NCI-H82 (cell line): ENCODE data around the gene GTF3C1.
"Not testable (repeated sequence)": the region's sequence is repeated elsewhere in the genome, so short reads cannot be mapped to it uniquely, and the experiment has no call there.

Experiments used
- DNase-seq: peaks from one replicate; lab custom pipeline; 2025; lab: John Stamatoyannopoulos, UW

GTF3C1 gene

DNA sequence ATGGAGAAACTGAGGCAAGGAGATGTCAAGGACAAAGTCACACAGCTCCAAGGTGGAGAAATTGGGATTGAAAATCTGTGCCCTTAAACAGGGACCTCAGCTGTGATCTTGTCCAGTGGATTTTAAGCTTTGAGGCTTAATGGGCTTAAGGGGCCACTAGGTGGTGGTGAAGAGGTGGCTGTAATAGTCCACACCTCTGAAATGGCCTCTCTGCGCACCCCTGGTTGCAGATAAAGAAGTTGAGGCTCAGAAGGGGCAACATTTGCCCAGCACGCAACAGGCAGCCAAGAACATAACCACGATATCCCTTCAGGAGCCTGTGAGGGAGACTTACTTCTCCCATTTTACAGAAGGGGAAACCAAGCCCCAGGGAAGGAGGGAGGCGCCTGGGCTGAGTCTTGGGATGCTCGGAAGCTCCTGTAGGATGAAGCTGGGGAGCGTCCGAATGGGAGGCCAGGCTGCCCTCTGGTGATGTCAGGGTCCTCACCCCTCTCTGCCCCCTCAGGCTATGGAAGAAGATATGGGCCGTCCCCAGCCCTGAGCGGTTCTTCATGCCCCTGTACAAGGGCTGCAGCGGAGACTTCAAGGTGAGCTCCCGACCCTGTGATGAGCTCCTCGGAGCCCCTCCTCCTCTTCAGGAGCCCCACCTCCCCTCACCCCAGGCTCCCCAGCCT lies 104.1 kb downstream of the GTF3C1 start:
- no peak for DNase-seq

DNA sequence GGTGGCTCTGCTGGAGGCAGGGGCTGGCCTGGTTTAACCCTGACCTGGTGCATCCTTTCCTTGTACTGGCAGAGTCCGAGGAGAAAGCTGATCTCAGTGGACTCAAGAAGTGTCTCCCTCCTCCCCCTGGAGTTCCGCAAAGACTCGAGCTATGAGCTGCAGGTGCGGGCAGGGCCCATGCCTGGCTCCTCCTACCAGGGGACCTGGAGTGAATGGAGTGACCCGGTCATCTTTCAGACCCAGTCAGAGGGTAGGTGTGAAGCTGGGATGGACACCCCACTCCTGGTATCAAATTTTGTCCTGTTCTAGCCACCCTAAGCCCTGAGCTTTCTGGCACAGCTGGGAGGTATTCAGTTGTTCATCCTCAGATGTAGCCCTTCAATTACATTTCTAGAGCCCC lies 105.2 kb downstream of the GTF3C1 start:
- DNase-seq = no peak

DNA sequence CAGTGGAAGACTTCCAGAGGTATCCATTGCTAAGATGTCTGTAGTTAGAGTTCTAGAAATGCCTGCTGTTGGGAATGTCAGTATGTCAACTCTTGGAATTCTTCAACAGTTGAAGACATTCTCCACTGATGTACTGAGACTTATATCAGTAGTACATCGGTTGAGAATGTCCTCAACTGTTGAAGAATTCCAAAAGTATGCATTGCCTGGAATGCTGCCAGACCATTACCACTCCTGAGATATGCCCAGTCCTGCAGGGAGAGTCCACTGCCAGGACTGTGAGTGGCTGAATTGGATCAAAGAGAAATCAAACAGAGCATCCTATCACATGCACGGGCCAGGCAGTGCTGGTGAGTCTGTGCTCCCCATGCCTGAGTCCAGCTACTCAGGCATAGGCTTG lies 105.7 kb downstream of the GTF3C1 start:
- DNase-seq = no peak

DNA sequence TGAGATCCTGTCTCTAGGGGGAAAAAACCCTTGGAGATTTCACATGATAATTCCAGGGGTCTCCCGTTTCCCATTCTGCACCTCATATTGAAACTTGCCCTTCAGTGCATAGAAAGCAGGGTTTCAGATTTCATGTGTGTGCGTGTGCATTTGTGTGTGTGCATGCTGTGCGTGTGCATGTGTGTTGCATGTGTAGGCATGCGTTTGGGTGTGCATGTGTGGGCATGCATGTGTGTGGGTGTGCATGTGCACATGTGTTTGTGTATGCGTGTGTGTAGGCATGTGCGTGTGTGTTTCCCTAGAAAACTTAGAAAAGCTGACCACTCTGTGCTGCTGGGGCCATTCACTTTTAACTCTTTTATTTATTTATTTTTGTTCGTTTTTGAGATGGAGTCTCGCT lies 107.7 kb downstream of the GTF3C1 start:
- no peak for DNase-seq

DNA sequence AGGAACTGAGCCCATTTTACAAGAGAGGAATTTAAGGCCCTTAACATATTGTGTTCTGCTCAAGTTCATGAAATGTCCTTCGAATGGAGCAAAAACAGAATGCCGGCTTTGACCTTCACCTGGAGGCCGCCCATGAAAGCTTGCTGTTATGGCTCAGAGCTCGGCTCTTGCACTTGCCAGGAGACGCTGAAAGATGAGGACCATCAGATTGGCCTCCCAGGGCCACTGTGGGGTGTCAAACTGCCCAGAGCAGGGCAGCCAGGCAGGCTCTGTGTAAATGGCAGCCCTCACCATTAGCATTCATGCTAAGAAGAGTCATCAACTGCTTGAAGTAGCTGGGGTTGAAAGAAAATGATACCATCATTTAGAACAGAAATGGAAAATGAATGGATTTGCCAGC lies 108.4 kb downstream of the GTF3C1 start:
- DNase-seq = no peak

DNA sequence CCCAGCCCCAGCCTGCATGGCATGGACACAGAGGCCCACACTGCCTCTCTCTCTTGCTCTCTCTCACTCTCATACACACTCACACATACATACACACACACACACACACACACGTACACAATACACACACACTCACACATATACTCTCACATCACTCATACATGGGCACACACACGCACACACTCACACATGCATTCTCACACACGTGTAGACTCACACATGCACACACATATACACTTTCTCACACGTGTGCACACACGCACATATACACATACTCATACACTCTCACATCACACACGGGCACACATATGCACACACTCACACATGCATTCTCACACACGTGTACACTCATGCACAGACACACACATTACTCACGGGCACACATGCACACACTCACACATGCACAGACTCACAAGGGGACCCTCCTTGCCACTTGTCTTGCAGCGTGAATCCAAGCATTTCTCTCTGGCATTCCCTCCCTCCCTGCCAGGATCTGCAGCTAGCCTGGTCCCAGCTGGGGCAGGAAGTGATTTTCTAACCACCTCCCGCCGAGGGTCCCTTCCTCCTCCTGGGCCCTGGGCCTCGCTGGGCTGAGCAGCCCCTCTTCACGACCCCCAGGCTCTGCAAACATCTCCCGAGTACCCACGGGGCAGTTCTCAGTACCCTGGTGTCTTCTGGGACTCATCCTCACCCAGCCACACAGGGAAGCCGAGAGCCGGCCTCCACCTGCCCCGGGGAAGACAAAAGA lies 110.3 kb downstream of the GTF3C1 start:
- no peak for DNase-seq

DNA sequence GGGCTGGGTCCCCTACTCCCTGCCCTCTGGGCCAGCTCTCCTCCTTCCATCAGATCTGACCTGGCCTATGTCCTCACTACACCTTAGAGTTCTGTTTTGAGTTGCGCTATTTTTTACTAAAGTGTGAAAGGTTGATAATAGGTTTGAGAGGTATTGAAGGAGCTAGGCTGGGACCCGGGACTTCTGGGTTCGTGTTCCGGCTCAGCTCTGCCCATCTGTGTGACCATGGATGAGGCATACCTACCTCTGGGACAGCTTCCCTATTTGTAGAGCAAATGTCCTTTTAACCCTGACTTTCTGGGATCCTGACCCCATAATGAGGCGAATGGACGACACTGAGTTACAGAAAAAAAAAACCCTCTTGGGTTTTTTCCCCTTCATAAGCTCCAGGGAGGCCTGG lies 111.8 kb downstream of the GTF3C1 start:
- no peak for DNase-seq

DNA sequence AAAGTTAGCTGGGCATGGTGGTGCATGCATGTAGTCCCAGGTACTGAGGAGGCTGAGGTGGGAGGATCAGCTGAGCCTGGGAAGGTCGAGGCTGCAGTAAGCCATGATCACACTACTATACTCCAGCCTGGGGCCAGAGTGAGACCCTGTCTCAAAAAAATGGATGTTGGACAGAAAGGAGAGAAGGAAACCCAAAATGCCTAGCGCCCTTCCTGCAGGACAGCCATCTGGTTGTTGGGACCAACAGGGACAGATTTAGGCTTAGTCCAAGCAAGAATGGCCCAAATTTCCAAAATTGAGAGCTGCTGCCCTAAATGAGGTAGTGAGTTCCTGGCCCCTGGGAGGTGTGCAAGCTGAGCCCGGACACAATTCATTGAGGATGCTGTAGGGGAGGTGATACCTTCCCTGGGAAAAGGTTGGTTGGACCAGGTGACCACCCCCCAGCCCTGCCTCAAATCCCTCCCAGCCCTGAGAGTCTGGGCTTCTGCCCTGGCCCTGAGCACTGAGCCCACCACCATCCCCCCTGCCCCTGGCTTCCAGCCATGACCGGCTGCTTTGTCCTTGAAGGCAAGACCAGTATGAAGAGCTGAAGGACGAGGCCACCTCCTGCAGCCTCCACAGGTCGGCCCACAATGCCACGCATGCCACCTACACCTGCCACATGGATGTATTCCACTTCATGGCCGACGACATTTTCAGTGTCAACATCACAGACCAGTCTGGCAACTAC lies 112.6 kb downstream of the GTF3C1 start:
- no peak for DNase-seq

DNA sequence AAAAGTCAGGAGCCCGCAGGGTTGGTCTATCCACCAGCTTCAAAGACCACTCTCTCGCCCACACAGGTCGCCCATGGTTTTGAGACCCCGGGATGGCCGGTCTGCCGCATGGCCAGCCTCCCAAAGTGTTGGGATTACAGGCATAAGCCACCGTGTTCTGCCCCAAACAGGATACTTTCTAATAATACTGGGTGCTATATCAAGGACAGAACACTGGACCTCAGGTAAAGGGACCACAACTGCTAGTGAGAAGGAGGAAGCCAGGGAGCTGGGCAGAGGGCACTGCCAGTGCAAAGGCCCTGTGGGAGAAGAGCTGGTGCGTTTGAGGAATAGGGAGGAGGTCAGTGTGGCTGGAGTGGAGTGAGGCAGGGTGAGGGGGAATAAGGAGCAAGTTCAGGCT lies 113.6 kb downstream of the GTF3C1 start:
- DNase-seq = no peak

DNA sequence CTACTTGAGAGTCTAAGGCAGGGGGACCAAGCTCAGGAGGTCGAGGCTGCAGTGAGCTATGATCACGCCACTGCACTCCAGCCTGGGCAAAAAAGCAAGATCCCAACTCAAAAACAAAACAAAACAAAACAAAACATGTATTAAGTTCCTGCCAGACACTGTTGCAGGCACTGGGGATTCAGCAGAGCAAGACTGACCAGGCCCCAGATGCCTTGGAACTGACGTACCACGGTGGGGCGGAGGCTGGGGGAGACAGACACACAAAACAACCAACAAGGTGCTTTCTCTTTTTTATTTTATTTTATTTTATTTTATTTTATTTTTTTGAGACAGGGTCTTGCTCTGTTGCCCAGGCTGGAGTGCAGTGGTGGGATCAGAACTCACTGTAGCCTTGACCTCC lies 114.6 kb downstream of the GTF3C1 start:
- DNase-seq = not testable (repeated sequence)

DNA sequence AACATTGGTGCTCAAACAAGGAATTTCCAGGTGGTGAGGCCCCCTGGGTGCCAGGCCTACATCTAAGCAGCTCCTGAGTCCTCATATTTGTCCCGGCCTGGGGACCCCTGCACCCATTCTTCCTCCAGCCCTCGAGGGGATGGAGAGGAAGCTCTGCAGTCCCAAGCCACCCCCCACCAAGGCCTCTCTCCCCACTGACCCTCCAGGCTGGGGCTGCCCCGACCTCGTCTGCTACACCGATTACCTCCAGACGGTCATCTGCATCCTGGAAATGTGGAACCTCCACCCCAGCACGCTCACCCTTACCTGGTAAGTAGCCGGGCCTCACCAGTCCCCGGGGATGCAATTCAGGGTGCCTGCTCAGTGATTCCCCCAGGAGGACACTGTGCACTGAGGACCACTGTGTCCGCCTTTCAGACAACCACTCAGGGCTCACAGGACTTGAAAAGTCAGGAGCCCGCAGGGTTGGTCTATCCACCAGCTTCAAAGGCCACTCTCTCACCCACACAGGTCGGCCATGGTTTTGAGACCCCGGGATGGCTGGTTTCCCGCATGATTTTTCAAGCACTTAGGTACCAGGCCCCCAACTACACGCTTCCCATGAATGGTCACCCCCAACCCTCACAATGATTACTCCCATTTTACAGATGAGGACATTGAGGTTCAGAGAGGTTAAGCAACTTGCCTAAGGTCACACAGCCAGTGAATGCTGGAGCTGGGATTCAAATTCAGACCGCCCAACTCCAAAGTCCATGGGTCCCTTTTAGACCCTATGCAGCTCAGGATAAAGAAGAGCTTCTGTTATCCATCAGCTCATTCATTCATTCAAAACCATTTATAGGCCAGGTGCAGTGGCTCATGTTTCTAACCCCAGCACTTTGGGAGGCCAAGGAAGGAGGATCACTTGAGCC lies 115.3 kb downstream of the GTF3C1 start:
- no peak for DNase-seq

DNA sequence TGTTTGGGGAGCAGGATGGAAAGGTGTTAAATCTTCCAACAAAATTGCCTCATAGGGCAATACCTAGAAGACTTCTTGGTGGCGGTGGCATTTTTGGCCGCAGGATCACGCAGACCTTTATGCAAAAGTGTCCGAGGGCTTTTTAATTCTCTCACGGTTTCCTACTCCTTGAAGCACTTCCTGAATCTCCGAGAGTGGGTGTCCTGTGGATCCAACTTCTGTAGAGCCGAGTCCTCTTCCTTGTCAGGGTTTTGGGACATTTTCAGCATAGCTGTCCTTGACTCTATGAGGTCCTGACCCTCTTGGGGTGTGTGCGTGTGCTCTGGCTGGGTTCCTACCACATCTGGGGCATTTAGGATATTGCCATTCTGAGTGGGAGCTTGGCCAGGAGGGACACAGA lies 116.1 kb downstream of the GTF3C1 start:
- DNase-seq = no peak

DNA sequence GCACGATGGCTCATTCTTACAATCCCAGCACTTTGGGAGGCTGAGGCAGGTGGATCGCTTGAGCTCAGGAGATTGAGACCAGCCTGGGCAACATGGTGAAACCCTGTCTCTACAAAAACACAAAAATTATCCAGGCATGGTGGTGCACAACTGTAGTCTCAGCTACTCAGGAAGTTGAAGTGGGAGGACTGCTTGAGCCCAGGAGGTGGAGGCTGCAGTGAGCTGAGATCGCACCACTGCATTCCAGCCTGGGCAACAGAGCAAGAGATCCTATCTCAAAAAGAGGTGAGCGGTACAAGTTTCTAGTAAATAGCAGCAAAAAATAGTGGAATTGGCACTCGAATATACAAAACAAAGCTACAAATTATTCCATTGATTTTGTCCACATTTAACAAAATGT lies 116.5 kb downstream of the GTF3C1 start:
- DNase-seq = not testable (repeated sequence)

DNA sequence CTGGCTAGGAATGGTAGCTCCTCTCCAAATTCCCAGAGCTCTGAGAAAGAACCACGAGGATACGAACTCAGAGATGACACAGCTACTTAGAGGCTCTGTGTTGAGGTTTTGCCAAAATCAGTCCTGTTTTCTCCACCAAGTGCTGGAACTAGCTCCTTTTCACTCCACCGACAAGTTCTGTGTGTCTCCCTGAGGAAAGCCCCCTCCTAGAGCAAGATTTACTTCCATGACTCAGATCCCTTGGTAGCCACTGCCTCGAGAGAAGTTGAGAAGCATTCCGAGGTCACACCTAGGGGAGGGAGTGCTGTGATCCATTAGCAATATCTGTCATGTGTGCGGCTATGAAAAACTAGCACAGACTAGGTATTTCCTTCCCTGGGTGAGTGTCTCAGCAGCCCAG lies 117.2 kb downstream of the GTF3C1 start:
- no peak for DNase-seq

DNA sequence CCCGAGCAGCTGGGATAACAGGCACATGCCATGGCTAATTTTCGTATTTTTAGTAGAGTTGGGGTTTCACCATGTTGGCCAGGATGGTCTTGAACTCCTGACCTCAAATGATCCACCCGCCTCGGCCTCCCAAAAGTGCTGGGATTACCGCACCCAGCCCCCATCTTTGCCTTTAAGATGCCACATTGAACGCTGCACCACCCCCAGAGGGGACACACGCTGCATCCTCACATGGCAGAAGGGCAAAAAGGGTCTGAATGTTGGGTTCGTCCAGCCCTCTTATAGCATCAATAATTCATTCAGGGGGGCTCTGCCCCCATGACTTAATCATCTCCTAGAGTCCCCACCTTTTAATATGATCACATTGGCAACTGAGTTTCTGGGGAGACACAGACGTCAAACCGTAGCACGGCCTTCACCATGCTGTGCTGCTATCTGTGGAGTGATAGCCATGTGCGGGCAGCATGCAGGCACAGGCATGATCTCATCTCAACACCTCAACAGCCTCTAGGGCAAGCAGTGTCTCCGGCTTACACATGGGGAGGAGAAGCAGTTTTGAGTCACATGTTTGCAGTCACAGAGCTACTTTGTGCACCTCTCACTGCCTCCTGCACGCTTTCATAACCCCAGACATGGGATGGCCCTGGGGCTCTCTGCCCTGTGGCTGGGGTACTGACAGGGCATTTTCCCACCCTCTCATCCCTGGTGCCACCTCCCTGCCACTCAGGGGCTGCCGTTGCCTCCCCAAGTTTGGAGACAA lies 117.8 kb downstream of the GTF3C1 start:
- DNase-seq = no peak

DNA sequence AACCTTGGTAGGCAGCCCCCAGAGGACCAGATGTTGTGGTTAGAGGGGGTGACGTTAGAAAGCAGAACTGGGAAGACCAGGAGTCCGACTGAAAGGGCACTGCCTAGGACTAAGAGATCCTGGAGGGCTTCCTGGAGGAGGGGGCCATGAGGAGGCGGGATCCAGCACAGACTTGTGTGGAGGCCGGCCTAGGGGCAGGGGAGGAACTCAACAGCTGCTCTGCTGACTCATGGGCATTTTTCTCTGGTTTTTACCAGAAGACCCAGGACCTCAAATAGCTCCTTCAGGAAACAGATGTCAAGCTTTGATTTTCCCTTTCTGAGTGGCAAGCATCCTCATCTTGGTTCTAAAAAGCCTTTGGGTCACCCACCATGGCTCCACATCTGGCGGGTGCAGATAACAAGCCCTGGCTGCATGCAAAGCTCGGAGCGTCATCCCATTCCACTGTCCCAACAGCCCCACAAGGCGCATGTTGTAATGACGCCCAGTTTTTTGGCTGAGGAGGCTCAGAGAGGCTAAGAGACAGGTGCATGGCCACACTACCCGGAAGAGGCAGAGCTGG lies 118.7 kb downstream of the GTF3C1 start:
- no peak for DNase-seq

DNA sequence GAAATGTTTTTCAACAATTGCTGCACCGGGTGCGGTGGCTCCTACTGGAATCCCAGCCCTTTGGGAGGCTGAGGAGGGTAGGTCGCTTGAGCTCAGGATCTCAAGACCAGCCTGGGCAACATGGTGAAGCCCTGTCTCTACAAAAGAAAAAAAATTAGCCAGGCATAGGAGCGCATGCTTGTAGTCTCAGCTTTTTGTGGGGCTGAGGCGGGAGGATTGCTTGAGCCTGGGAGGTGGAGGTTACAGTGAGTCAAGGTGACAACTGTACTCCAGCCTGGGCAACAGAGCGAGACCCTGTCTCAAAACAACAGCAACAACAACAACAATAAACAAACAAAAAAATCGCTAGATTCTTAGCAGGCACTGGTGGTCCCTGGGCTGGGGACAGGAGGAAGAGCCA lies 119.2 kb downstream of the GTF3C1 start:
- no peak for DNase-seq

DNA sequence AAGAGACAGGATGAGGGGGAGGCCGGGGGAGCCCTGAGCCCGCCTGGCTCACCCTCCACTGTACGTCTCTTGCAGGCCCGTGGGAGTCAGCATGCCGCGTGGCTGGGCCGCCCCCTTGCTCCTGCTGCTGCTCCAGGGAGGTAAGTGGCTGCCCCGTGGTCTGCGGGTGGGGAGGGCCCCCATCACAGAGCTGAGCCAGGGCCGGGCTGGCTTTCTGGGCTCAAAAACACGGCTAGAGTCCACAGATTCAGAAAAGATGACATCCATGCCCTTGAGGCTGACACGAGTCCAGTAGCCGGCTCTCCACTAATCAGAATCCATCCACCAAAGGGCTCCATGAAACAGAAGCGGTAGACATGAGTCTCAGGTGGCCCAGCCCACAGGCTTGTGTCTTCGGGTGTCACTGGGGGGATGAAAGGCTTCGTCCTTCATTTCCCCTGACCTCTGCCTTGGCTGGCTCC lies 119.7 kb downstream of the GTF3C1 start:
- no peak for DNase-seq

DNA sequence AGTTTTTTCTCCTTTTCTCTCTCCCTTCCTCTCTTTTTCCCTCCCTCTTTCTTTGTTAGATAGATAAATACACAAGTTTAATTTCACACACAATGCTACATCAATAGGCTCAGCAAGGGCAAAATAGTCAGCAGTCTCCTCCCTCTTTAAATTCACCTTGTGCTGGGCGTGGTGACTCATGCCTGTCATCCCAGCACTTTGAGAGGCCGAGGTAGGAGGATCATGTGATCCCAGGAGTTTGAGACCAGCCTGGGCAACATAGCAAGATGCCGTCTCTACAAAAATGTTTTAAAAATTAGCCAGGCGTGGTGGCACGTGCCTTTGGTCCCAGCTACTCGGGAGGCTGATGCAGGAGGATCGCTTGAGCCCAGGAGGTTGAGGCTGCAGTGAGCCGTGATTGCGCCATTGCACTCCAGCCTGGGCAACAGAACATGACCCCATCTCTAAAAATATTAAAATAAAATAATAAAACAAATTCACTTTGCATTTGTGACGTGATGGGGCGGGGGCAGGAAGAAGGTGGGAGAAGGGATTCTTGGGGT lies 120.3 kb downstream of the GTF3C1 start:
- no peak for DNase-seq

DNA sequence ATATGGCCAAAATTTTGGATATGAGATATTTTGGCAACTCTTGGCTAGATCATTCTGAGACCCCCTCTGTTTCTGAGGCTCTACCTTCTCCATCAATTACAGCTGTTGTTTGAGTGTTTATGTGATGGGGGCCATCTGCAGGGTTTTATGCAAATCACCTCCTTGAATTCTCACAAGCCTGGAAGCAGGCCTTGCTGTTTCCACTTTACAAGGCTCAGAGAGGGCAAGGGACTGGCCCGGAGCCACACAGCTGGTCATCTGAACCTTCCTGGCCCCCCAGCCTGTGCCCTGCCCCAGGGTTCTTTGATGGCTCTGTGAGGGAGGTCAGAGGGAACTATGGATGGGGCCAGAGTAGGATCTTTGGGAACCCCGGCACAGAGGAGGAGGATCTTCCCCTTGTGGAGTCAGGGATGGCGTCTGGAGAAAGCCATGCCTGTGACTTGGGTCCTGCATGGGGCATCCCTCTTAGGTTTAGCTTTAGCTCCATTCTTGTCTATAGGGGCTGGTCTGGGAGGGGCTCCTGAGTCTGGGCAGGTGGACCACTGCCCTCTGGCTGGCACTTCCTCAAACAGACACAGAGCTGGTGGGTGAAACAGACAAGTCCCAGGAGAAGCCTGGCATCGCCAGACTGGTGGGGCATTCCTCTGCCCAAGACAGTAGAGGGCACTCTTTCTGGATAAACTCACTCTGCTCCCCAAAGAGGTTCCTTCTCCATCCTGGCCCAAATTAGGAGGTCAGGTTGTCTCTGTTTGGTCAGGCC lies 121.5 kb downstream of the GTF3C1 start:
- DNase-seq = no peak
